GM10248 (cell line): ENCODE results near the gene PHF2.
A peak's percentile ranks its signal among the peaks of the same experiment; 100 is the strongest.

Experiments
- CTCF ChIA-PET: fragments of 300-600 bp; sonication (Branson Sonifier 250); formaldehyde crosslinking; extraction: SDS; loops from one replicate; lab custom pipeline; 2021; ENCODE audit warnings: antibody characterized with exemption; lab: Yijun Ruan, JAX
- POLR2A ChIA-PET: fragments of 350-650 bp; sonication (Branson Sonifier 250); formaldehyde crosslinking; extraction: SDS; loops from one replicate; lab custom pipeline; 2020; ENCODE audit warnings: antibody characterized with exemption; lab: Yijun Ruan, JAX
- DNase-seq: peaks from one replicate; pipeline ENCODE4 v3.0.0; 2012; ENCODE audit errors: extremely low spot score
- TF ChIP-seq, protein P1 (sequence below): IDR thresholded peaks from 2 replicates; pipeline ENCODE4 v1.5.1; 2012; ENCODE audit warnings: mild to moderate bottlenecking, low read depth; ENCODE audit errors: extremely low read depth, missing control alignments, control extremely low read depth

PHF2 gene

DNA sequence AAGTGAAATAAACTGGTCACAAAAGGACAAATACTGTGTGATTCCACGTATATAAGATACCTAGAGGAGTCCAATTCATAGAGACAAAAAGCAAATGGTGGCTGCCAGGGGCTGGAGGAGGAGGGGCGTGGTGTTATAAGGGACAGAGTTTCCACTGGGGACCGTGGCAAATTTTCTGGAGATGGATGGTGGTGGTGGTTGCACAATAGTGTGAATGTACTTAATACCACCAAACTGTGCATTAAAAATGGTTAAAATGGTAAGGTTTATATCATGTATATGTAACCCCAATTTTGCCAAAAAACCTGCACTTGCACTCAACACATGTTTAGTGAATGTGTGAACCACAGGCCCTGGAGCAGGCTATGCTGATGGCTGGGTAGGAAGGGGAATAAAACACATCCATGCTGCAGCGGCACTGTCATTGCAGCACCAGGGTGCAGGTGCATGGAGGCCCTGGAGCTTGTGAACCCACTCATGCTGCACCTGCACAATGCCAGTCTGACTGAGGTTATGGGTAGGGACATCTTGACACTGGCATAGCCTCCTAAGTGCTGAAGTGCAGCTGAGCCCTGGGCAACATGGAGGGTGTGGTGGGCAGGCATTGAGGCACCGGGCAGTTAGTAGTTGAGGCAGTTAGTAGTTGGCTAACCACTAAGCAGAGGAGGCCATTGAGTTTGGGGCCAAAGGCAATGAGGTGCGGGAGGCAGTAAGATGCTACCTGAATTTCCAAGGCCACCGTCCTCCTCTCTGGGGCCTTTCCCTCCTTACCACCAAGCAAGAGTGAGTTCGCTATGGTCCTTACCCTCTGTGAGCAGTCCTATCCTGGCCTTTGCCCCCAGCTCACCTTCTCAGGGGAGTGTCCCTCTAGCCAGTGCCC lies 3.5 kb upstream of the PHF2 start:
- DNase-seq, result no peak
- TF ChIP-seq, protein P1, sequence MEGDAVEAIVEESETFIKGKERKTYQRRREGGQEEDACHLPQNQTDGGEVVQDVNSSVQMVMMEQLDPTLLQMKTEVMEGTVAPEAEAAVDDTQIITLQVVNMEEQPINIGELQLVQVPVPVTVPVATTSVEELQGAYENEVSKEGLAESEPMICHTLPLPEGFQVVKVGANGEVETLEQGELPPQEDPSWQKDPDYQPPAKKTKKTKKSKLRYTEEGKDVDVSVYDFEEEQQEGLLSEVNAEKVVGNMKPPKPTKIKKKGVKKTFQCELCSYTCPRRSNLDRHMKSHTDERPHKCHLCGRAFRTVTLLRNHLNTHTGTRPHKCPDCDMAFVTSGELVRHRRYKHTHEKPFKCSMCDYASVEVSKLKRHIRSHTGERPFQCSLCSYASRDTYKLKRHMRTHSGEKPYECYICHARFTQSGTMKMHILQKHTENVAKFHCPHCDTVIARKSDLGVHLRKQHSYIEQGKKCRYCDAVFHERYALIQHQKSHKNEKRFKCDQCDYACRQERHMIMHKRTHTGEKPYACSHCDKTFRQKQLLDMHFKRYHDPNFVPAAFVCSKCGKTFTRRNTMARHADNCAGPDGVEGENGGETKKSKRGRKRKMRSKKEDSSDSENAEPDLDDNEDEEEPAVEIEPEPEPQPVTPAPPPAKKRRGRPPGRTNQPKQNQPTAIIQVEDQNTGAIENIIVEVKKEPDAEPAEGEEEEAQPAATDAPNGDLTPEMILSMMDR, result no peak
- ChIA-PET POLR2A (no interaction called here), CTCF (no interaction called here)

DNA sequence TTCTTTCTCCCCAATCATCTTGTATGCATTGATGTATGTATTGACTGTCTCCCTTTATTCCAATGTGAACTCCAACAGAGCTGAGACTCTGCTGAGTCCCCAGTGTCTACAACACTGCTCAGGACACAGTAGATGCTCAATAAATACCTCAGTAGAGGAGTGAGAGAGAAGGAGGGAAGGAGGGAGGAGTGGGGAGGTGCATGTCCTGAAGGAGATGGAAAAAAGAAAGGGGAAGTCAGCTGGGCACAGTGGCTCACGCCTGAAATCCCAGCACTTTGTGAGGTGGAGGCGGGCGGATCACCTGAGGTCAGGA lies 2.9 kb upstream of the PHF2 start:
- DNase-seq, result no peak
- TF ChIP-seq, protein P1, result no peak
- ChIA-PET POLR2A (no interaction called here), CTCF (interaction anchor here (3.0 kb wide), 1 partner anchor 7 kb away, joined by 24 read pairs; no protein-coding TSS in a partner anchor)

DNA sequence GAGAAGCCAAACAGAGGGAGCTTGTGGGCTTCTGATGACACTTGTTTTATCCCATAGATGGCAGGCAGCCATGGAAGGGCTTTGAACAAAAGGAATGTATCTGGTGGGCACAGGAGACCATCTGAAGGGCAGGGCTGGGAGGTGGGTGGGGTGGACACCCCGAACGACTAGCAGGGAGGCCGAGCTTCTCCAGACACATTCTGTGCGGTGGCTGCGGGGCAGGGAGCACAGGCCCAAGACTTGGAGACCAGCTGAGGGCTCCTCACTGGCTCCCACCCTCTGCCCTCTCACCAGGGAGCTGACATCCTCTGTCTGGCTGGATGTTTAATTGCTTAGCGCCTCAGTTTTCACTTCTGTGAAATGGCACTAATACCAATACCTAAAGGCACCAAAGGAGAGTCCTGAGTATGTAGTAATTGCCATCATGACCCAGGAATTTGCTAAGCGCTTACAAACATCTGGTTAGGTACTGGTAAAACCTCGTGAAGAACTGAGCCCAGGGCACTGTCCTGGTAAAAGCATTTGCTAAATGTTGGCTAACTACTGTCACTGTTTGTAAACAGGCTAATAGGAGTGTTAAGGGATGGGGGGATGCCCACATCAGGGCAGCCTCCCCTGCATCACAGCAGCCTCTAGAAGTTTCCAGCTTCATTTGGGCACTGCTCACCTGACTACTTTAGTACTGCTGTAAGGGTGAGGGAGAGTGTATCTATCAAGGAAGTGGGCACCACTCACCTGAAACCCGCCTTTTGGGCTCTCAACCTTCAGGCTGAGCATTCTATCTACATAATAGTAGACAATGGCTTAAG lies 2.1 kb upstream of the PHF2 start:
- TF ChIP-seq, protein P1, result no peak
- POLR2A ChIA-PET, result no interaction called here
- CTCF ChIA-PET, result interaction anchor here (3.0 kb wide), 1 partner anchor 8 kb away, joined by 24 read pairs; no protein-coding TSS in a partner anchor
- no peak for DNase-seq

DNA sequence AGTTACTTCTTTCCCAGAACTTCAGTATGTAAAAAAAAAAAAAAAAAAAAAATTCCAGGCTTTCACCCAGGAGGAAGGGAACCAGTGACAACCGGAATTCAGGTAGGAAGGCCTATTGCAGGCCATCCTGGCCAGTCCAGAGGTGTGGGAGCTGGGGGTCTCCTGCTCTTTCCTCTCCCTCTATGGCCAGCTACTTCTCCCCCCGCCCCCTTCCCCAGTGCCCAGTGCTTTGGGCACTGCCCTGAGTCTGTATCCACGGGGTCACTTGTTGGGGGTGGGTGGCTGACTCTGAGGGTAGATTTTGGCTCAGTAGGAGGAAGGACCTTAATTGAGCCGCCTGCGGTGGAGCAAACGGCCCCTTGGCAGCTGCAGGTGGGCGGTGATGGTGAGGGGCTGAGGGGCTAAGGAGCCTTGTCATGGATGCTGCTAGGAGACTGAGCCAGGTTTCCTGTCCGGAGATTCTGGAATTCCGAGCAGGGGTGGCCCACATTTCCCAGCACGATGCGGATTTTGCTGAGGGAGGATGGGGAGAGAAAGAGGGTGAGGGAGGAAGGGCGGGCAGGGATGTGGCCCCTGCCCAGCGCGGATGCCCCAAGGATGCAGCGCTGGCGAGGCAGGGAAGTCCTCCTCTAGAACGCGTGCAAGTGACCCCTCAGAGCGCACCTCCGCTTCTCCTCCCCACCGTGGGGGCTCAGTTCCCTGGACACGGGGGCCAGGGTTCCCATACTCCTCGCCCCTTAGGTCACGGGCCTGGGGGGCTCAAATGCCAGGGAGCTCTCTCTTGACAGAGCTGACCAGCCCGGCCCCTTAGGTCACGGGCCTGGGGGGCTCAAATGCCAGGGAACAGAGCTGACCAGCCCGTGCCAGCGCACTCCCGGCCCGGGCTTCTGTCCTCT lies 1.2 kb upstream of the PHF2 start:
- TF ChIP-seq, protein P1, result no peak
- ChIA-PET POLR2A (interaction anchor here (0.6 to 0.9 kb wide), 2 partner anchors 8 to 22 kb away, joined by 3 read pairs; no protein-coding TSS in a partner anchor), CTCF (interaction anchor here (3.0 kb wide), 1 partner anchor 9 kb away, joined by 24 read pairs; no protein-coding TSS in a partner anchor)
- DNase-seq, result no peak

DNA sequence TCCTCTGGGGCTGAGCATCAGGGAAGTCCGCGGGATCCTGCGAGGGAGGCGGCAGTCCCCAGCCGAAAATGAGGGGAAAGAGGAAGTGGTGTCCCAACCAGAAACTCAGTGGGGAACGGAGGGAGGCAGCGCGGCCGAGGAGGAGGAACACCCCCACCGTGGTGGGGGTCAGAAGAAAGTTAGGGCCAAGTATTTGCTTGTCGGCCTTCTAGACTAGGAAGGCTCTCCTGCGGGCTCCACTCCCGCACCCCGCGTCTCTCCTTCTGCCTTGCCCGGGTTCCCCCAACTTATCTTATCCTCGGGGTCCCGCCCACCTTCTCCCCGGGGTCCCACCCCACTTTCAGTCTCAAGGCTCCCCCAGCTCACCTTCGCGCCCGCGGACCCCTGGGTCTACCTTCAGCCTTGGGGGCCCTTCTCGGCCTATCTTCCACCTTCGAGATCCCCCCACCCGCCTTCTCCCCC lies 557 bp upstream of the PHF2 start:
- ChIA-PET CTCF (interaction anchor here (3.0 kb wide), 1 partner anchor 10 kb away, joined by 24 read pairs; no protein-coding TSS in a partner anchor), POLR2A (interaction anchor here (0.6 to 0.9 kb wide), 2 partner anchors 9 to 21 kb away, joined by 3 read pairs; no protein-coding TSS in a partner anchor)
- TF ChIP-seq, protein P1, result no peak
- peak; percentile 70 for DNase-seq
